Keratinocyte (primary cell): Measurements from ENCODE around the gene LRRC4.

Source experiments
- CTCF ChIP-seq, 3 experiments: IDR thresholded peaks in 1 of 3; conservative IDR thresholded peaks in 1 of 3; optimal IDR thresholded peaks in 1 of 3; 2 replicates in 2 of 3; 3 replicates in 1 of 3; pipeline versions ENCODE3 to v1.5.1; 2011; ENCODE audit warnings: low read length in 3 of 3, mild to moderate bottlenecking in 3 of 3, moderate library complexity in 2 of 3, control low read depth in 1 of 3, inconsistent platforms in 1 of 3; ENCODE audit not compliant: insufficient read depth in 2 of 3; ENCODE audit errors: extremely low read depth in 1 of 3
- EZH2 ChIP-seq: IDR thresholded peaks from one replicate; pipeline ENCODE4 v1.6.1; 2012; ENCODE audit warnings: inconsistent platforms, mild to moderate bottlenecking, low read length, moderate library complexity

- no peak for TF ChIP-seq CTCF (optimal IDR thresholded peaks at IDR 0.05 in 1 of 3, IDR thresholded peaks at IDR 0.05 in 1 of 3, conservative IDR thresholded peaks at IDR 0.05 in 1 of 3; ENCODE audit: extremely low read depth in 1 of 3, insufficient read depth in 2 of 3, low read length in 3 of 3)
- TF ChIP-seq EZH2 = no peak
These were observed 7.1 kb downstream of the LRRC4 start for GRCh38 chr7:128024151-128024550.
